ENCODE data around the gene PTPRD. TPM values are rescaled to one million over a fixed set of nuclear protein-coding genes. Genes with fewer than 3 reads are reported as not detected.
"Not testable (repeated sequence)": the region's sequence is repeated elsewhere in the genome, so short reads cannot be mapped to it uniquely, and the experiment has no call there.

Gene PTPRD
- total and polyA plus RNA-seq, 2 donors (not counting 1 experiment from before 2014, with no cell fraction given) = 0.35 to 4.8 TPM

DNA sequence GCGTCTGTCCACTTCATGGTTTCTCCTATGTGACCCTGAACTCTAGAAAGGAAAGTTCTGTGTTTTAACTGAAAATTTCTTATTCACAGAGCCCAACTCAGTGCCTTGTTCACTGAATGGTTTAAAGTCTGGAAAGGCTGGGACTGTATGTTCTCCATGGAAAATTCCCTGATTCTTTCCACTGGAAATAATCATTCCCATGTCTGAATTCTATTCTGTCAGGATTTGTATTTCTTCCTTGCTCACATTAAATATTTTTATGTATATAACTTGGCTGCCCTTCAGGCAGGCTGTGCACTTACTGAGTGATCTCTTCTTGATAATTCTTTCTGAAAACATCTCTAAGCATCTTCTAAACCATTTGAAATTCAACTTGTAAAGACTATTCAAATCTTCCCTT, 1686.3 kb downstream of the PTPRD start:
- H3K9ac ChIP-seq (ENCODE audit: insufficient read depth, low read length) = no peak overlapping the region
- no peak overlapping the region for H3K4me3 ChIP-seq (replicated peaks in 1 of 4; ENCODE audit: control extremely low read depth in 1 of 4, insufficient read depth in 1 of 4, low read depth in 3 of 4, low read length in 4 of 4)
- no peaks in the 10 kb centered on the region for H3K79me2 ChIP-seq (ENCODE audit: control insufficient read depth, insufficient read depth, low read length)
- no peak for TF ChIP-seq CTCF (conservative IDR thresholded peaks at IDR 0.05 in 1 of 2, IDR thresholded peaks at IDR 0.05 in 1 of 2; ENCODE audit: low read depth in 1 of 2, low read length in 2 of 2)
- no peak for TF ChIP-seq EZH2 (IDR thresholded peaks at IDR 0.05; ENCODE audit: low read length, missing control alignments)
- DNase-seq (ENCODE audit: low read depth in 2 of 2) = no peak
- no peaks in the 10 kb centered on the region for H3K27me3 ChIP-seq (ENCODE audit: control insufficient read depth, insufficient read depth, low read length)
- no peaks in the 10 kb centered on the region for H3K9me3 ChIP-seq (ENCODE audit: control insufficient read depth, insufficient read depth, low read depth, low read length)
- no peak overlapping the region for H2AFZ ChIP-seq (ENCODE audit: low read length)
- no peak overlapping the region for H3K4me2 ChIP-seq (ENCODE audit: extremely low read depth, insufficient read depth, low read length)
- H3K4me1 ChIP-seq (ENCODE audit: control insufficient read depth, extremely low read depth, insufficient read depth, low read length) = no peaks in the 10 kb centered on the region
- H4K20me1 ChIP-seq (ENCODE audit: control insufficient read depth, extremely low read depth, insufficient read depth, low read length) = no peaks in the 10 kb centered on the region
- no peak overlapping the region for H3K27ac ChIP-seq (ENCODE audit: insufficient read depth, low read length)
- no peaks in the 10 kb centered on the region for H3K36me3 ChIP-seq (ENCODE audit: control insufficient read depth, insufficient read depth, low read length)

DNA sequence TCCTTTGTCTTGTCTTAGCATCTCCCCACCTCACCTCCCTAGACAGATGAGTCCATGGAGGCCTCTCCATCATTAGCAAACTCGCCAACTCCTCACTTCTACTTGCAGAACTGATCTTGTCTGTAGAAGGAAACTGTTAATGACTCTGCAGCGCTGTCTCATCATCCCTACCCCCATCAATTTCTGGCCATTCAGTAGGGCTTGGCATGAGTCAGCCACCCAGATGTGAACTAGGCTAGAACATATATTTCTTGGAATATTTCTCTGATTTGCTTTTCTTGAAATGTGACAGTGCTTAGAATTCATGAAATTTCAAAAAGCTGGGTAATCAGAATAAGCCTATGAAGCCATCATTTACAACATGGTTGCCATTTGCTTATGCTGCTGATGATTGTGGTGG, 1688.2 kb downstream of the PTPRD start:
- no peak overlapping the region for H3K9ac ChIP-seq (ENCODE audit: insufficient read depth, low read length)
- H3K79me2 ChIP-seq (ENCODE audit: control insufficient read depth, insufficient read depth, low read length) = no peaks in the 10 kb centered on the region
- no peaks in the 10 kb centered on the region for H4K20me1 ChIP-seq (ENCODE audit: control insufficient read depth, extremely low read depth, insufficient read depth, low read length)
- no peak overlapping the region for H3K4me2 ChIP-seq (ENCODE audit: extremely low read depth, insufficient read depth, low read length)
- DNase-seq (ENCODE audit: low read depth in 2 of 2) = peak in 1 of 2 donors; percentile 38
- no peak overlapping the region for H3K27ac ChIP-seq (ENCODE audit: insufficient read depth, low read length)
- H3K9me3 ChIP-seq (ENCODE audit: control insufficient read depth, insufficient read depth, low read depth, low read length) = peaks cover 1% of the 10 kb centered on the region
- TF ChIP-seq CTCF (conservative IDR thresholded peaks at IDR 0.05 in 1 of 2, IDR thresholded peaks at IDR 0.05 in 1 of 2; ENCODE audit: low read depth in 1 of 2, low read length in 2 of 2) (no peak), EZH2 (IDR thresholded peaks at IDR 0.05; ENCODE audit: low read length, missing control alignments) (no peak)
- no peaks in the 10 kb centered on the region for H3K27me3 ChIP-seq (ENCODE audit: control insufficient read depth, insufficient read depth, low read length)
- H3K4me3 ChIP-seq (replicated peaks in 1 of 4; ENCODE audit: control extremely low read depth in 1 of 4, insufficient read depth in 1 of 4, low read depth in 3 of 4, low read length in 4 of 4) = no peak overlapping the region
- H3K36me3 ChIP-seq (ENCODE audit: control insufficient read depth, insufficient read depth, low read length) = no peaks in the 10 kb centered on the region
- H2AFZ ChIP-seq (ENCODE audit: low read length) = no peak overlapping the region
- no peaks in the 10 kb centered on the region for H3K4me1 ChIP-seq (ENCODE audit: control insufficient read depth, extremely low read depth, insufficient read depth, low read length)

- not testable (repeated sequence) for H2AFZ ChIP-seq (ENCODE audit: low read length); H3K36me3 ChIP-seq (ENCODE audit: control insufficient read depth, insufficient read depth, low read length); H3K27ac ChIP-seq (ENCODE audit: insufficient read depth, low read length); H4K20me1 ChIP-seq (ENCODE audit: control insufficient read depth, extremely low read depth, insufficient read depth, low read length); H3K4me1 ChIP-seq (ENCODE audit: control insufficient read depth, extremely low read depth, insufficient read depth, low read length); H3K79me2 ChIP-seq (ENCODE audit: control insufficient read depth, insufficient read depth, low read length); H3K4me3 ChIP-seq (replicated peaks in 1 of 4; ENCODE audit: control extremely low read depth in 1 of 4, insufficient read depth in 1 of 4, low read depth in 3 of 4, low read length in 4 of 4); H3K4me2 ChIP-seq (ENCODE audit: extremely low read depth, insufficient read depth, low read length); H3K27me3 ChIP-seq (ENCODE audit: control insufficient read depth, insufficient read depth, low read length); H3K9ac ChIP-seq (ENCODE audit: insufficient read depth, low read length); H3K9me3 ChIP-seq (ENCODE audit: control insufficient read depth, insufficient read depth, low read depth, low read length); DNase-seq (ENCODE audit: low read depth in 2 of 2)
Observed at GRCh38 chr9:8920478-8921183, 1692.2 kb downstream of the PTPRD start.

All from fibroblast of lung (primary cell).